SHP77 treated with DMSO at 0.1 percent for 48 hours (cell line): ENCODE results near the gene KLHL30.

Source experiments
- DNase-seq: peaks from one replicate; lab custom pipeline; 2025; lab: John Stamatoyannopoulos, UW

The KLHL30 gene

GRCh38 chr2:238120463-238121298 lies 17.8 kb upstream of the KLHL30 start:
- no peak for DNase-seq

DNA sequence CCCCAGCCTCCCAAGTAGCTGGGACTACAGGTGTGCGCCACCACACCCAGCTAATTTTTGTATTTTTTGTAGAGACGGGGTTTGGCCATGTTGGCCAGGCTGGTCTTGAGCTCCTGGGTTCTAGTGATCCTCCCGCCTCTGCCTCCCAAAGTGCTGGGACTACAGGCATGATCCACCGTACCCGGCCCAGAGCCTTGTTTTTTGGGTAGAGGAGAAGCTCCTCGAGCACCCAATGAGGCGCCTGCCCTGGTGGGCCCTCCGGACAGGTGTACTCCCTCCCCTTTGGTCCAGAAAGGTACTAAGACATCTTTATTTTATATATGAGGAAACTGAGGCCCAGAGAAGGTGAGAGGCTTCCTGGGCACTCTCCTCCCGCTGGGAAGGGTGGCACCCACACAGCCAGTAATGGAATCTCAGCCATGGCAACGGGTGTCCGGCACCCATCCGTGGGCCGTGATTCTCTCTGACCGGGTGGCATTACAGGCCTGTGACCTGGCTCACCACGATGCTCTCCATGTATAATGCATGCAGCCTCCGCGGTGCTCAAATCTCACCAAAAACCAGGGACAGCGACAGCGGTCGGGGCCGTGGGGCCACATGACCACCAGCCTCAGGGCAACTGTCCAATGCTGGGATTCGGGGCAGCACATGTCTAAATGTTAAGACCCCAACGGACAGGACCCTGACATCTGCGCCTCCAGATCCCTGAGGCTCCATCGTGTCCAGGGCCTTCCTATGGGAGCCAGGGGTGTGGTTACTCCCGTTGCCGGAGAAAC lies 16.8 kb upstream of the KLHL30 start:
- DNase-seq, result no peak

GRCh38 chr2:238122287-238123217 lies 15.9 kb upstream of the KLHL30 start:
- DNase-seq, result no peak

DNA sequence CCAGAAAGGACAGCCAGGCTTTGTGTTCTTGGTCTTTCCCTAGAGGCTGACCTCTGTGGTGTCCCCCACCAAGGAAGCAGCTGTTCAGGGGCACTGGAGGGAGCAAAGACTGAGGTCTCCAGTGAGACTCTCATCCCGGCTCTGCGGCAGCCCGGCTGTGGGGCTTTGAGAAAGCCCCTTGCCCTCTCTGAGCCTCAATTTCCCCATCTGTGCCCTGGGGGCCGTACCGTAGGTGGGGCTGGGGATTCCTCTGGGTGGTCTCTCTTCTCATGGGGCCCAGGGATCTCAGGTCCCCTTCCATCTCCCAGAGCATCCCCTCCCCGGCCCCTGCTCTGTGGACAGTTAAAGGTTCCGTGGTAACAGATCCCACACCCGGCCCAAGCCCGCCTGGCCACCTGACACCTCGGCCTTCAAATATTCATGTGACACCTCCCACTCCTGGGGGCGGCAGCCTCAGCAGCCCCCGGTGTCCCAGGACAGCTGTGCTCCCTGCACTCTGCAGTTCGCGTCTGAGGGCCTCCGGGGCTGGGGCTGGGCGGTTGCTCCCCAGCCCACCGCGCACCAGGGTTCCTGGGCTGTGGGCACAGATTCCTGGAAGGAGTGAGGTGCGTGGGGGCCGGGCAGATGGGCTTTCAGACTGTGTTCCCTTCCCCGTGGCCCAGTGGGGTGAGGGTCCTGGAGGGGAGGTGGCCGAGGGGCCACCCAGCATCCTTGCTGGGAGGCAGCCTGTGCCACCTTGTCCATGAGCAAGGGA lies 15.1 kb upstream of the KLHL30 start:
- no peak for DNase-seq

GRCh38 chr2:238123991-238124470 lies 14.4 kb upstream of the KLHL30 start:
- DNase-seq, result no peak

GRCh38 chr2:238124488-238125126 lies 13.9 kb upstream of the KLHL30 start:
- DNase-seq, result no peak

DNA sequence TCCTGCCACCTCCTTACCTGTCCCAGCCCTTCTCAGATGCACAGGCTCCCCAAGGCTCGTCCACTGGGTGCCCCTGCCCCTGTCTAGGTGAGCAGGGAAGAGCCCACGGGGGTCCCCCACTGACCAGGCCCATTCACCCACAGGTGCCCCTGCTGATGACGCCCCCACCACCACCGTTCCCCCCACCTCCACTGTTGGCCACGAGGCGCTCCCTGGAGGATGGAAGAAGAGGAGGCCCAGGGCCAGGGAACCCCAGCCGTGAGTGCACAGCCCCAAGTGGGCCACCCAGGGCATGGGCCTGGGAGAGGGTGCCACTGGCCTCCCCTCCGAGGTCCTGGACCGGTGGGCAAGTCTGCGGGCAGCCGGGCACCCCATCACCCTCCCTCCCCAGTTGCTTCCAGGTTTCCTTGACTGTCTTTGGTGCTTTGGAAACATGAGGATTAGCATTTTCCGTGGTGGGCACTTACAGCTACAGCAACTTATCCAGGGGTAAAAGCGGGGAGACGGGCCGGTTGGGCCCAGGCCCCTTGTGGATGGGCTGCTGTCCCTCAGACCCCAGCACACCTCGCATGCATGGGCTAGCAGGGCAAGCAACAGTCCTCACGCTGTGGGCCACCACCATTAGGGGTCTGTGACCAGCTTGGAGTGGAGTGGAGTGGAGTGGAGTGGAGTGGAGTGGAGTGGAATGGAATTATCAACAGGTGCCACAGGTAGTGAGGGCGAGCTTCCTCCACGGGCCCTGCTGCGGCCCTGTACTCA lies 13.2 kb upstream of the KLHL30 start:
- DNase-seq, result no peak

DNA sequence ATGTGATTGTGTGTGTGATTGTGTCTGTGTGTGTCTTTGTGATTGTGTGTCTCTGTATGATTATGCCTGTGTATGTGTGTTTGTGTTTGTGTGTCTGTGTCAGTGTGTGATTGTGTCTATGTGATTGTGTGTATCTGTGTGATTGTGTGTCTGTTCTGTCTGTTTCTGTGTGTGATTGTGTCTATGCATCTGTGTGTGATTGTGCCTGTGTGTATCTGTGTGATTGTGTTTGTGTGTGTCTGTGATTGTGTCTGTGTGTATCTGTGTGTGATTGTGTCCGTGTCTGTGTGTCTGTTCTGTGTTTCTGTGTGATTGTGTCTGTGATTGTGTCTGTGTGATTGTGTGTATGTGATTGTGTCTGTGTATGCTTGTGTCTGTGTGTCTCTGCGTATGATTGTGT lies 12.1 kb upstream of the KLHL30 start:
- no peak for DNase-seq

GRCh38 chr2:238126775-238127164 lies 11.7 kb upstream of the KLHL30 start:
- no peak for DNase-seq

DNA sequence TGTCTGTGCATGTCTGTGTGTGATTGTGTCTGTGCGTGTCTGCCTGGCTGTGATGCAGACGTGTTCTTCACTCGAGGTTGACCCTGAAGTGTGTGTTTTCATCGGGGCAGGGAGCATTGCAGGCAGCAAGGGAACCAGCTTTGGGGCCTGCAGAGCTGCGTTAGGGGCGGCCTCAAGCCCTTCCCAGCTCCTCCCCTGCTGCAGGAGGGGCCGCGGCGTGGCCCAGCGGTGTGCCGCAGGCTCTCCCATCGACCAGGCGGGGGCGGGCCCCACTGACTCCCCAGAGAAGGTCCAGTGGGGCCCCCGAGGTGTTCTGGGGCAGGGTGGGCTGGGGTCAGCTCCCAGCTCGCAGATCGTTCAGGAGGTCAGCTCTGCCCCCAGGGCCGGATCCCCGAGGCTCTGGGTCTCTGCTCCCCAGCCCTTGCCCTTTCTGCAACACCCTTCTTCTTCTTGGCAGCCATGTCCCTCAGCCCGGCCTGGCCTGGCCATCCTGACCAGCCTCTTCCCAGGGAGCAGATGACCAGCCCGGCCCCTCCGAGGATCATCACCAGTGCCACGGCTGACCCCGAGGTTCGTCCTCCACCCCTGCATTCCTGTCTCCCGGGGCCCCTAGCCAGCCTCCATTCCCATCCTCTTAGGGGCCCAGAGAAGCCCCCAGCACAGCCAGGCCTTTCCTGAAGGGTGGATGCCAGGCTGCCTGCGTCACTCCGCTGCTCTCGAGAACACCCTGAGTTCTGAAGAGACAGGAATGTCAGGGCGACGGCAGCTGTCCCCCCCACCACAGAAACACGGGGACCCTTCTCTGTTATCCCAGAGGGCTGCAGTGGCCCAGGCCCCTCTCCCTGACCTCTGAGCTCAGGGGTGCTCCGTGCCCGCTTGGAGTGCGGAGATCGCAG lies 11.1 kb upstream of the KLHL30 start:
- DNase-seq, result no peak

DNA sequence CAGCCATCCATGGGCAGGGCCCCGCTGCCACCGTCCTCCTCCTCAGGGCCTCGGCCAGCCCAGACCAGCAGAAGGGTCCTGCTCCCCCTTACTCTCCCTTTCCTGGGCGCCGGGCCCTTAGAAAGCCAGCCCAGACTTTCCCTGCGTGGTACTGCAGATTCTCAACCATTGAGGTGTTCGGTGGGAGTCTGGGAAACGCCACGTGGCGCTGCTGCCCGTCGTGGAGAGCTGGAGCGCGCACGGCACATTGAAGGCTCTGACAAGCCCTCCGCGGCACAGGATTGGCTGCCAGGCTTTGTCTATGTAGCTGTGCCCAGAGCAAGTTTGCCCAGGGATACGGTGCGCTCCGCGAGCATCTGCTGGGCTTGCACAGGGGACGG lies 10.4 kb upstream of the KLHL30 start:
- DNase-seq, result no peak

DNA sequence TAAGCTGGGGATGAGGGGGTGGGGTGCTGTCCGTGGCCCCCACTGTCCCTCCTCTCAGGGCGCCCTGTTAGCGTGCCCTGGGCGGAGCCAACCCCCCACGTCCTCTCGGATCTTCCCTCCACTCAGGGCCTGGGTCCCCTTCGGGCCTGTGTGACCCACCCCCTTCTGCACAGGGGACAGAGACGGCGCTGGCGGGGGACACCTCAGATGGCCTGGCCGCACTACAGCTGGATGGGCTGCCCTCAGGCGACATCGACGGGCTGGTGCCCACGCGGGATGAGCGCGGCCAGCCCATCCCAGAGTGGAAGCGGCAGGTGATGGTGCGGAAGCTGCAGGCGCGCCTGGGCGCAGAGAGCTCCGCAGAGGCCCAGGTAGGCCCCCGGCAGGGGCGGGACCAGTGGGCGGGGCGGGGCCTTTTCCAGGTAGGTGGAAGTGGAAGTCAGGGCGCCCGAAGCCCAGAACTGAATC lies 9.9 kb upstream of the KLHL30 start:
- no peak for DNase-seq

DNA sequence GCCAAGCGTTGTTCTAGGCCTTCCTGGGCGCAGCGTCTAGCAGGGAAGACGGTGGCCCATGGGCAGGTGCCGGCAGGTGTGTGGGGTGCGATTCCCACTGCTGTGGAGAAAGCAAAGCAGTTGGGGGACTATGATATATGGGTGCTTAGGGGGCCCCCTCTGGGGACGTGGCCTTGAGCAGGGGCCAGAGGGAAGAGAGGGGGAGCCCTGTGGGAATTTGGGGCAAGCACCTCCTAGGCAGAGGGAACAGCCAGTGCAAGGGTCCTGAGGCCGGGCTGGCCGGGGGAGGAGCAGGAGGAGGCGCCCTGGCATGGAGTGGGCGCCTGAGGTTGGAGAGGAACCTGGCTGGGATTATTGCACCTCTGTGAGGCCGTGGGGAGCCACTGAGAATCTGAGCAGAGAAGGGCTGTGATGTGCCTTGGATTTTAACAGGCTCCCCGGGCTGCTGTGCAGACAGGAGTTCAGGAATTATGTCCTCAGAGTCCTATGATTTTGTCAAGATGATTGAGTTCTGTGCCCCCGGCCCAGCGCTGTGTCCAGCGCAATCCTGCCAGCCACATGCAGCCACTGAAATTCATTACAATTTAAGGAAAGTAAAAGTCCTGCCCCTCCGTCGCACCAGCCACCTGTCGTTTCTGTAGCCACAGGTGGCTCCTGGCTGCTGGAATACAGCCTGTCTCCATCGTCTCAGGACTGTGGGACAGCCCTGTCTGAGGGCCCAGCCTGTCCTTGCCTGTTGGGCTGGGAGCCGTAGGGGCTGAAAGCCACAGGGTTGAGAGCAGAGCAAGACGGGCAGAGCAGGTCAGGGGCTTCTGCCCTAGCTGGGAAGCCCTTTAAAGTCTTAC lies 9.1 kb upstream of the KLHL30 start:
- no peak for DNase-seq

- DNase-seq, result no peak
These were observed 8.3 kb upstream of the KLHL30 start for GRCh38 chr2:238130111-238130695.

GRCh38 chr2:238130696-238131628 lies 7.5 kb upstream of the KLHL30 start:
- DNase-seq, result no peak

- no peak for DNase-seq
These were observed 6.6 kb upstream of the KLHL30 start for GRCh38 chr2:238131761-238132462.
